Measurements from ENCODE around the gene LAMP1. TPM values are rescaled to one million over a fixed set of nuclear protein-coding genes. Genes with fewer than 3 reads are reported as not detected.
"Not testable (repeated sequence)": the region's sequence is repeated elsewhere in the genome, so short reads cannot be mapped to it uniquely, and the experiment has no call there.

Gene LAMP1
- total and polyA plus RNA-seq, 9 donors = 51.7 to 212 (median 144) TPM

DNA sequence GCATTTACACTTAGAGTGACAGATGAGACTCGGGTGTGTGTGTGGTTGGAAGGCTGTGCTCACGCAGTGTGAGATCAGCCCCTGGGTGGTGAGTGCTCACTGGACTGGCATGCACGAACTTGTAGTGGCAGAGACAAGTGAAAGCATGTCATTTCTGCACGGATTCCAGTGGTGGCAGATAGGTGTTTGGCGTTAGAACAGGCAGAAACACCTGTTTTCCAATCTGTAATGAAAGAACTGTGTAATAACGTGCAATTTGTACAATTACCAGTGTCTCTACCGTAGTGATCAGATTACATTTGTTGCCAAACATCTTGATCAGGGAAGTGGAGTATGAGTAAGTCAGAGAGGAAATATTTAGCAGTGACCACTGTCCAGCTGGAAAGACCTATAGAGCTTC is 8.2 kb downstream of the LAMP1 start:
- DNase-seq = no peak
- intact Hi-C loops (cut with DNase I) = no loop called here
- H3K4me3 ChIP-seq = no peak overlapping the region
- H3K27me3 ChIP-seq = no peaks in the 10 kb centered on the region
- WGBS, 3 donors = 55 to 60% (median 57%) methylated on average over 7 of the region's 7 CpGs
- no peak for TF ChIP-seq EP300 (IDR thresholded peaks at IDR 0.05)
- TF ChIP-seq POLR2A (IDR thresholded peaks at IDR 0.05) = no peak
- TF ChIP-seq, protein P1, sequence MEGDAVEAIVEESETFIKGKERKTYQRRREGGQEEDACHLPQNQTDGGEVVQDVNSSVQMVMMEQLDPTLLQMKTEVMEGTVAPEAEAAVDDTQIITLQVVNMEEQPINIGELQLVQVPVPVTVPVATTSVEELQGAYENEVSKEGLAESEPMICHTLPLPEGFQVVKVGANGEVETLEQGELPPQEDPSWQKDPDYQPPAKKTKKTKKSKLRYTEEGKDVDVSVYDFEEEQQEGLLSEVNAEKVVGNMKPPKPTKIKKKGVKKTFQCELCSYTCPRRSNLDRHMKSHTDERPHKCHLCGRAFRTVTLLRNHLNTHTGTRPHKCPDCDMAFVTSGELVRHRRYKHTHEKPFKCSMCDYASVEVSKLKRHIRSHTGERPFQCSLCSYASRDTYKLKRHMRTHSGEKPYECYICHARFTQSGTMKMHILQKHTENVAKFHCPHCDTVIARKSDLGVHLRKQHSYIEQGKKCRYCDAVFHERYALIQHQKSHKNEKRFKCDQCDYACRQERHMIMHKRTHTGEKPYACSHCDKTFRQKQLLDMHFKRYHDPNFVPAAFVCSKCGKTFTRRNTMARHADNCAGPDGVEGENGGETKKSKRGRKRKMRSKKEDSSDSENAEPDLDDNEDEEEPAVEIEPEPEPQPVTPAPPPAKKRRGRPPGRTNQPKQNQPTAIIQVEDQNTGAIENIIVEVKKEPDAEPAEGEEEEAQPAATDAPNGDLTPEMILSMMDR (IDR thresholded peaks at IDR 0.05) = no peak
- H3K36me3 ChIP-seq = no peaks in the 10 kb centered on the region
- H3K27ac ChIP-seq = no peak overlapping the region
- peaks cover 1% of the 10 kb centered on the region for H3K4me1 ChIP-seq (ENCODE audit: insufficient read depth)
- H3K9me3 ChIP-seq = no peaks in the 10 kb centered on the region

DNA sequence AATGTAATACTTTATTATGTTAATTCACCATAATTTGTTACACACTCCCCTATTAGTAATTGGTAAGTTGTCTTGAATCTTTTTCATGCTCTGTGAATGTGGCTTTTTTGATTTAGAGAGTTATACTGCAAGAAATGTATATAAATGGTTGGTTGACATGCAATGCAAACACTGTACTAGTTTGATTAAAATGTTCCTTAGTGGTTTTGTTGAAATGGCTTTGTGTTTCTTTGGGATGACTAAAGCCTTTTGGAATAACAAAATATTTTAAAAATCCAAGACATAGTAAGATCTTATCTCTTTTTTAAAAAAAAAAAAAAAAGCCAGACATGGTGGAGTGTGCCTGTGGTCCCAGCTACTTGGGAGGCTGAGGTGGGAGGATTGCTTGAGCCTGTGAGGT is 10.5 kb downstream of the LAMP1 start:
- intact Hi-C loops (cut with DNase I) = no loop called here

DNA sequence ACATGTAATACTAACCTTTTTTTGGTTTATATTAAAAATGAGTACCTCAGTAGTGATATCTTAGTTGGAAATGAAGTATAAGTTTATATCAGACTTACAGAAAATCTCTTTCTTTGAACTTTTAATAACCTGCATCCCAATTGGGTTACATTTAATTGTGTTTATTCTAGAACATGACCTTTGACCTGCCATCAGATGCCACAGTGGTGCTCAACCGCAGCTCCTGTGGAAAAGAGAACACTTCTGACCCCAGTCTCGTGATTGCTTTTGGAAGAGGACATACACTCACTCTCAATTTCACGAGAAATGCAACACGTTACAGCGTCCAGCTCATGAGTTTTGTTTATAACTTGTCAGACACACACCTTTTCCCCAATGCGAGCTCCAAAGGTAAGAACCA is 12.4 kb downstream of the LAMP1 start:
- no peak for DNase-seq

More for the DNA sequence above, 10.5 kb downstream of the LAMP1 start:
- Histone ChIP-seq H3K9me3 (no peaks in the 10 kb centered on the region), H3K27ac (no peak overlapping the region), H3K36me3 (no peaks in the 10 kb centered on the region), H3K4me3 (no peak overlapping the region), H3K27me3 (no peaks in the 10 kb centered on the region), H3K4me1 (ENCODE audit: insufficient read depth) (peaks cover 1% of the 10 kb centered on the region)
- no peak for DNase-seq
- no peak for TF ChIP-seq EP300 (IDR thresholded peaks at IDR 0.05)
- TF ChIP-seq POLR2A (IDR thresholded peaks at IDR 0.05) = no peak
- TF ChIP-seq, protein P1 (IDR thresholded peaks at IDR 0.05) = no peak

DNA sequence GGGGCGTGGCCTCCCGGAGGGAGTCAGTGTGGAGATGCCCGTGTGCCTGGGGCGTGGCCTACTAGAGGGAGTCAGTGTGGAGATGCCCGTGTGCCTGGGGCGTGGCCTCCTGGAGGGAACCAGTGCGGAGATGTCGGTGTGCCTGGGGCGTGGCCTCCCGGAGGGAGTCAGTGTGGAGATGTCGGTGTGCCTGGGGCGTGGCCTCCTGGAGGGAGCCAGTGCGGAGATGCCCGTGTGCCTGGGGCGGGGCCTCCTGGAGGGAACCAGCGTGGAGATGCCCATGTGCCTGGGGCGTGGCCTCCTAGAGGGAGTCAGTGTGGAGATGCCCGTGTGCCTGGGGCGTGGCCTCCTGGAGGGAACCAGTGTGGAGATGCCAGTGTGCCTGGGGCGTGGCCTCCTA is 17.1 kb downstream of the LAMP1 start:
- 91 to 94% (median 93%) methylated on average over 18 to 20 of the region's 20 CpGs for WGBS, 3 donors
- H3K4me1 ChIP-seq (ENCODE audit: insufficient read depth); DNase-seq; H3K9me3 ChIP-seq; intact Hi-C loops (cut with DNase I); H3K4me3 ChIP-seq; H3K27ac ChIP-seq; H3K27me3 ChIP-seq; H3K36me3 ChIP-seq: not testable (repeated sequence)

More for the DNA sequence above, 12.4 kb downstream of the LAMP1 start:
- no peaks in the 10 kb centered on the region for H3K4me1 ChIP-seq (ENCODE audit: insufficient read depth)
- no peaks in the 10 kb centered on the region for H3K27me3 ChIP-seq
- TF ChIP-seq EP300 (IDR thresholded peaks at IDR 0.05) (no peak), POLR2A (IDR thresholded peaks at IDR 0.05) (no peak)
- TF ChIP-seq, protein P1 (IDR thresholded peaks at IDR 0.05) = no peak
- H3K9me3 ChIP-seq = no peaks in the 10 kb centered on the region
- intact Hi-C loops (cut with DNase I) = no loop called here
- H3K4me3 ChIP-seq = no peak overlapping the region
- no peaks in the 10 kb centered on the region for H3K36me3 ChIP-seq
- H3K27ac ChIP-seq = no peak overlapping the region
- 90 to 95% (median 91%) methylated on average over 6 of the region's 6 CpGs for WGBS, 3 donors

DNA sequence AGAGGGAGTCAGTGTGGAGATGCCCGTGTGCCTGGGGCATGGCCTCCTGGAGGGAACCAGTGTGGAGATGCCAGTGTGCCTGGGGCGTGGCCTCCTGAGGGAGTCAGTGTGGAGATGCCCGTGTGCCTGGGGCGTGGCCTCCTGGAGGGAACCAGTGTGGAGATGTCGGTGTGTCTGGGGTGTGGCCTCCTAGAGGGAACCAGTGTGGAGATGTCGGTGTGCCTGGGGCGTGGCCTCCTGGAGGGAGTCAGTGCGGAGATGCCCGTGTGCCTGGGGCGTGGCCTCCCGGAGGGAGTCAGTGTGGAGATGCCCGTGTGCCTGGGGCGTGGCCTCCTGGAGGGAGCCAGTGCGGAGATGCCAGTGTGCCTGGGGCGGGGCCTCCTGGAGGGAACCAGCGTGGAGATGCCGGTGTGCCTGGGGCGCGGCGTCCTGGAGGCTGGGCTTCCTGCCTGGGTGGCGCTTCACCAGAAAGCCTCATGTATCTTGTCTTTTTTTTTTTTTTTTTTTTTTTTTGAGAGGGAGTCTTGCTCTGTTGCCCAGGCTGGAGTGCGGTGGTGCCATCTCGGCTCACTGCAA is 17.9 kb downstream of the LAMP1 start:
- H3K4me1 ChIP-seq (ENCODE audit: insufficient read depth); H3K27me3 ChIP-seq; H3K36me3 ChIP-seq; DNase-seq; intact Hi-C loops (cut with DNase I); H3K4me3 ChIP-seq; H3K27ac ChIP-seq; H3K9me3 ChIP-seq: not testable (repeated sequence)
- WGBS, 3 donors = 92 to 94% (median 92%) methylated on average over 22 to 23 of the region's 23 CpGs

Measured in ovary (tissue), 9 donors.